Rectal smooth muscle tissue (tissue), 1 donor: Measurements from ENCODE around the gene CKS1B.
"Not testable (repeated sequence)": the region's sequence is repeated elsewhere in the genome, so short reads cannot be mapped to it uniquely, and the experiment has no call there.

Experiments used
- H3K27ac ChIP-seq: one replicate; pipeline ENCODE4 v1.7.0; 2013; ENCODE audit warnings: low read depth, low read length, inconsistent platforms
- H3K27me3 ChIP-seq: one replicate; pipeline ENCODE4 v1.7.0; 2013; ENCODE audit warnings: low read length; ENCODE audit not compliant: control insufficient read depth, insufficient read depth
- H3K36me3 ChIP-seq: one replicate; pipeline ENCODE4 v1.7.0; 2013; ENCODE audit warnings: low read length; ENCODE audit not compliant: control insufficient read depth, insufficient read depth
- H3K4me1 ChIP-seq: one replicate; pipeline ENCODE4 v1.7.0; 2013; ENCODE audit warnings: low read length; ENCODE audit not compliant: control insufficient read depth, insufficient read depth
- H3K4me3 ChIP-seq: one replicate; pipeline ENCODE4 v1.7.0; 2013; ENCODE audit warnings: low read length
- H3K9ac ChIP-seq: one replicate; pipeline ENCODE4 v1.7.0; 2013; ENCODE audit warnings: low read length

CKS1B gene

DNA sequence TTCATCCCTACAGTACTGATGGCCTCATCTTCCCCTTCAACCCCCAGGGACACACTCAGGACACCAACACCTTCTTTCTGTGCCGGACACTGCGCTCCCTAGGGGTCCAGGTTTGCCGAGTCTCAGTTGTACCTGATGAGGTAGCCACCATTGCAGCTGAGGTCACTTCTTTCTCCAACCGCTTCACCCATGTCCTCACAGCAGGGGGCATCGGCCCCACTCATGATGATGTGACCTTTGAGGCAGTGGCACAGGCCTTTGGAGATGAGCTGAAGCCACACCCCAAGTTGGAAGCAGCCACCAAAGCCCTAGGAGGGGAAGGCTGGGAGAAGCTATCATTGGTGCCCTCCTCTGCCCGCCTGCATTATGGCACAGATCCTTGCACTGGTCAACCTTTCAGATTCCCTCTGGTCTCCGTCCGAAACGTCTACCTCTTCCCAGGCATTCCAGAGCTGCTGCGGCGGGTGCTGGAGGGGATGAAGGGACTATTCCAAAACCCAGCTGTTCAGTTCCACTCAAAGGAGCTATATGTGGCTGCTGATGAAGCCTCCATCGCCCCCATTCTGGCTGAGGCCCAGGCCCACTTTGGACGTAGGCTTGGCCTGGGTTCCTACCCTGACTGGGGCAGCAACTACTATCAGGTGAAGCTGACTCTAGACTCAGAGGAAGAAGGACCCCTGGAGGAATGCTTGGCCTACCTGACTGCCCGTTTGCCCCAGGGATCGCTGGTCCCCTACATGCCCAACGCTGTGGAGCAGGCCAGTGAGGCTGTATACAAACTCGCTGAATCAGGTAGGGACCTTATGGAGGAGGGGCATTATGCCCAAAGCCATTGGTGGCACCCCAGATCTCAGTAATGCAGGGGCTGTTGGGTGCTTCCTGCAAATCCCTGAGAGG lies 13.8 kb downstream of the CKS1B start:
- Histone ChIP-seq H3K9ac (no peak overlapping the region), H3K4me3 (no peak overlapping the region), H3K36me3 (peaks cover 8% of the 10 kb centered on the region), H3K27ac (no peak overlapping the region), H3K27me3 (no peaks in the 10 kb centered on the region), H3K4me1 (peaks cover 4% of the 10 kb centered on the region)

DNA sequence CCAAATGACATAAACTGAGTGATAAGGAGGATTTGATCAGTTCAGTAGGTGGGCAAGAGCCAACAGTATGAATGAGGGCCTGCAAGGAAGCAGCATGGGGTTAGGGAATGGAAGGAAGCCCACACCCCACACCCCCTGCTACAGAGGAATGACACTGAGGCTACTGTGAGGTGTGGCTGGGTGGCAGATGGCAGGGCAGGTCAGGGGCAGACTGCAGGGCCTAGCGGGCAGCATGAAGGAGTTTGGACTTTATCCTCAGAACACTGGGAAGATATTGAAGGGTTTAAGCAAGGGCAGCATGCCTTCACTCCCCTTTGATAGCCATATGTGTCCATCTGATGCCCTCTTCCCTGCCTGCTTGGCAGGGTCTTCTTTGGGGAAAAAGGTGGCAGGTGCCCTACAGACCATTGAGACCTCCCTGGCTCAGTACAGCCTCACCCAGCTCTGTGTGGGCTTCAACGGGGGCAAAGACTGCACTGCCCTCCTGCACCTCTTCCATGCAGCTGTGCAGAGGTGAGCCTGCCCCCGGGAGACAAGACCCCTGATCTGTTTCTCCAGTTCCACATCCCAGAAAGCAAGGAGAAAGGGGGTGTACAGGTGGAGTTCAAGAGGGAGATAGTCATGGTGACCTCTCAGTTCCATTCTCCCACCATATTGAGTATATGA lies 14.8 kb downstream of the CKS1B start:
- Histone ChIP-seq H3K4me1 (no peaks in the 10 kb centered on the region), H3K36me3 (peaks cover 8% of the 10 kb centered on the region), H3K9ac (peak overlapping the region; percentile 29), H3K27me3 (no peaks in the 10 kb centered on the region), H3K4me3 (no peak overlapping the region), H3K27ac (no peak overlapping the region)

DNA sequence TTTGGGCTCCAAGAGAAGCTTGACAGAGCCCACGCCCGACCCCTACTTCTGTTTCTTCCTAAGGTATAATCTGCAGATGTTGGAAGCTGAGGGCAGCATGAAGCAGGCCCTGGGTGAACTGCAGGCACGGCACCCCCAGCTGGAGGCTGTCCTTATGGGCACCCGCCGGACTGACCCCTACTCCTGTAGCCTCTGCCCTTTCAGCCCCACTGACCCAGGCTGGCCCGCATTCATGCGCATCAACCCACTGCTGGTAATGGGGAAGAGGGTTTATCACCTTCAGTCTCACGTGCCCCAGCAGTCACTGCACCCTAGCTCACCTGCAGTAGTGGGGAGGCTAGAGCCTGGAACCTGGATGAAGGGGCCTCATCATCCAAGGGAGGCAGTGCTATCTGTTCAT lies 15.8 kb downstream of the CKS1B start:
- no peak overlapping the region for H3K4me3 ChIP-seq
- H3K4me1 ChIP-seq, result no peaks in the 10 kb centered on the region
- peaks cover 8% of the 10 kb centered on the region for H3K36me3 ChIP-seq
- no peaks in the 10 kb centered on the region for H3K27me3 ChIP-seq
- no peak overlapping the region for H3K9ac ChIP-seq
- H3K27ac ChIP-seq, result no peak overlapping the region

DNA sequence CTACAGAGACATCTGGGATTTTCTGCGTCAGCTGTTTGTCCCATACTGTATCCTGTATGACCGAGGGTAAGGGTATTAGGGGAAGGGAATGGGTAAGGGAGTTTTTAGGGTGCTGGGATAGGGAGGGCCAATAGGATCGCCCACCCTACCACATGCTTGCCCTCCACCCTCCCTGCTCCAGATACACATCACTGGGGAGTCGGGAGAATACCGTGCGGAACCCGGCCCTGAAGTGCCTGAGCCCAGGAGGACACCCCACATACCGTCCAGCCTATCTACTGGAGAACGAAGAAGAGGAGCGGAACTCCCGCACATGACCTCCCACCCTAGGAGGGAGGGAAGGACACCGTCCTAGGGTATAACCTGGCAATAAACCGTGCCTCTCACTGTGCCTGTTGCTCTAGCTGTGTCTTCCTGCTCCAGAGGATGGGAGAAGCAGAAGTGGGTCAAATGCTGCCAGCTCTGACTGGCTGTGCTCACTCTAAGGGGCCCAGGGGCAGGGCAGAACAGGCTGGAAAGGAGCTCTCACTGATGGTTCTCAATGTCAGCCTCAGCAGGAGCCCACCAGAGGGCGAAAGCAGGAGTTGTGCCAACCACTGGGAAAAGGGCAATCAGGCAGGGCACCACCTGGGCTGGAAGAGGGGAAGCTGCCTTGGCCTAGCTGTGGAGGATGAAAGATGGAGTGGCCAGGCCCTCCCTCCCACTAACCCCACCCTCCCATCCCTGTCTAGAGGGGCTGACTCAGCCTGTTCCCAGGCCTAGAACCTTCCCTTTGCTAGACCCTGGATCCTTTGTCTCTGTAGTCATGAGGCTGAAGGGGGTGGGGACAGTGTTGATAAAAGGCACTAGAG lies 18.5 kb downstream of the CKS1B start:
- H3K4me3 ChIP-seq, result no peak overlapping the region
- H3K27me3 ChIP-seq, result no peaks in the 10 kb centered on the region
- H3K9ac ChIP-seq, result no peak overlapping the region
- H3K4me1 ChIP-seq, result no peaks in the 10 kb centered on the region
- H3K36me3 ChIP-seq, result peaks cover 6% of the 10 kb centered on the region
- H3K27ac ChIP-seq, result no peak overlapping the region

DNA sequence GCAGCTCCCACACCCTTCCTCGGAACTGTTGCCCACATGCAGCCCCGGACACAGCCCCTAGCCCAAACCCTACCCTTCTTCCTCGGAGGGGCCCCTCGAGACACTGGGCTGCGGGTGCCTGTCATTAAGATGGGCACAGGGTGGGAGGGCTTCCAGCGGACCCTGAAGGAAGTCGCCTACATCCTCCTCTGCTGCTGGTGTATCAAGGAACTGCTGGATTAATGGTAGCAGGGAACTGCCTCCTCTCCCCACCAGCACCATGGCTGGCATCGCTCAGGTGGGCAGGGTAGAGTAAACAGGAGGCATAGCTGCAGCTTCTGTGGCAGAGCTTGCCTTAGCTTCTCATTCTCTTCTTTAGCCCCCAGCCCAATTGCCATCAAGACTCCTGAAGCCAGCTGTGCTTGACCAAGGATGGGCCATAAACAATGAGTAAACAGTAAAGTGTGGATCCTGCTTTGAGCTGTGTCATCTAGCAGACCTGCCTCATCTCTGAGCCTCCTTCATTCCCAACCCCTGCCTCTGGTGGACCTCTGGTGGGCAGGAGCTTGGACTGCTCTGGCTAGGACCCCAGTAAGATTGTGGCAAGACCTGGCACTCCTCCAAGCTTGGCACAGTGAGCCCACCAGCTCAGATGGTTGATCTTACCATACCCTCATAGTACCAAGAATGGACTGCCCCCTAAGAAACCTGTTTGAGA lies 19.2 kb downstream of the CKS1B start, which contains the start of gene LENEP:
Gene LENEP, plus strand, starts transcription at position 15 of the 697 bp plus-strand sequence. Its CDS starts 22 bp downstream, at position 37.
- Histone ChIP-seq H3K4me1 (no peaks in the 10 kb centered on the region), H3K9ac (no peak within 1 kb of the TSS), H3K27me3 (no peaks in the 10 kb centered on the region), H3K4me3 (no peak within 1 kb of the TSS), H3K27ac (no peak within 1 kb of the TSS), H3K36me3 (peaks cover 4% of the 10 kb centered on the region)

DNA sequence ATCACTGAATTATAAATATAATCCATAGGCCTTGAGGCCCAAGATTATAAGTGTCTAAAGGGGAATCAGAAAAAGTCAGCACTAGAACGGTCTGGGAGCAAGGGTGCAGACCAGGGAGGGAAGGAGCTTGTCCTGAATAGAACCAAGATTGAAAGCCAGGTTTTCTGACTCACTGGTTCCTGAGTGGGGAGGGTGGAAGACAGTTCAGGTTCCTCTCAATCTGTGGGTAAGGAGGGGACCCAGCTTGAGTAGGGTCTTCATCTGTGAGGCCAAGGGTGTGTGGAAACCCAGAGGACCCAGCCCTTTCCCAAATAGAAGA lies 19.7 kb downstream of the CKS1B start:
- Histone ChIP-seq H3K27me3 (no peaks in the 10 kb centered on the region), H3K4me1 (peaks cover 4% of the 10 kb centered on the region), H3K36me3 (peaks cover 4% of the 10 kb centered on the region), H3K9ac (no peak overlapping the region), H3K4me3 (no peak overlapping the region), H3K27ac (no peak overlapping the region)

DNA sequence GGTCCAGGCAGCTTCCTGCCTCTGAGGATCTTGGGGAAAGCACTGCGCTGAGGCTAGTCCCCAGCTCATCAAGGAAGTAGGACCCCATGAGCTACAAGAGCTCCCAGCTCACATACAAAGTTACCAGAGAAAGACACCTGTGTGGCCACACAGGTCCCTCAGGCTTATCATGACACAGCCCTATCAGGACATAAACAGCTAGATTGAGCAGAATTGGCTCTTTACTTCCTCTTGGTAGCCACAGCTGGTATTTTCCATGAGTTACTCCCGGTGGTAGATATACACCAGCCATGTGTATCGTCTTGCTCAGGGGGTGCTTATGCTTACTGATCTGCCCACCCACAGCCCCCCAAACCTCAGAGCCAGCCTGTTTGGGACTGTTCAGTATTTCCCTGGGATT lies 20.1 kb downstream of the CKS1B start:
- Histone ChIP-seq H3K9ac (no peak overlapping the region), H3K27me3 (no peaks in the 10 kb centered on the region), H3K27ac (no peak overlapping the region), H3K4me3 (no peak overlapping the region), H3K4me1 (peaks cover 5% of the 10 kb centered on the region), H3K36me3 (peaks cover 4% of the 10 kb centered on the region)

DNA sequence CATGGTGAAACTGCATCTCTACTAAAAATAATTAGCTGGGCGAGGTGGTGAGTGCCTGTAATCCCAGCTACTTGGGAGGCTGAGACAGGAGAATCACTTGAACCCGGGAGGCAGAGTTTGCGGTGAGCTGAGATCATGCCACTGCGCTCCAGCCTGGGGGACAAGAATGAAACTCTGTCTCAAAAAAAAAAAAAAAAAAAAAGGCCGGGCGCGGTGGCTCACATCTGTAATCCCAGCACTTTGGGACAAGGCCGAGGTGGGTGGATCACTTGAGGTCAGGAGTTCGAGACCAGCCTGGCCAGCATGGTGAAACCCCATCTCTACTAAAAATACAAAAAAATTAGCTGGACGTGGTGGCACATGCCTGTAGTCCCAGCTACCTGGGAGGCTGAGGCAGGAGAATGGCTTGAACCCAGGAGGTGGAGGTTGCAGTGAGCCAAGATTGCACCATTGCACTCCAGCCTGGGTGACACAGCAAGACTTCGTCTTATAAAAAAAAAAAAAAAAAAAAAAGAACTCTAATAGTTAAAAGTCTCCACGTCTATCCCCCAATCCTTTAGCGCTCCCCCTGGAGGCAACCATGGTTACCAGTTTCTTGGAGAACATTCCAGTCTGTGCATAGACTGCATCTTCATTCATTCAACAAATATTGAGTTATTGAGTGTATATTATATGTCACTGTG lies 21.0 kb downstream of the CKS1B start:
- not testable (repeated sequence) for H3K9ac ChIP-seq, H3K4me3 ChIP-seq, H3K27me3 ChIP-seq, H3K27ac ChIP-seq, H3K4me1 ChIP-seq, H3K36me3 ChIP-seq

DNA sequence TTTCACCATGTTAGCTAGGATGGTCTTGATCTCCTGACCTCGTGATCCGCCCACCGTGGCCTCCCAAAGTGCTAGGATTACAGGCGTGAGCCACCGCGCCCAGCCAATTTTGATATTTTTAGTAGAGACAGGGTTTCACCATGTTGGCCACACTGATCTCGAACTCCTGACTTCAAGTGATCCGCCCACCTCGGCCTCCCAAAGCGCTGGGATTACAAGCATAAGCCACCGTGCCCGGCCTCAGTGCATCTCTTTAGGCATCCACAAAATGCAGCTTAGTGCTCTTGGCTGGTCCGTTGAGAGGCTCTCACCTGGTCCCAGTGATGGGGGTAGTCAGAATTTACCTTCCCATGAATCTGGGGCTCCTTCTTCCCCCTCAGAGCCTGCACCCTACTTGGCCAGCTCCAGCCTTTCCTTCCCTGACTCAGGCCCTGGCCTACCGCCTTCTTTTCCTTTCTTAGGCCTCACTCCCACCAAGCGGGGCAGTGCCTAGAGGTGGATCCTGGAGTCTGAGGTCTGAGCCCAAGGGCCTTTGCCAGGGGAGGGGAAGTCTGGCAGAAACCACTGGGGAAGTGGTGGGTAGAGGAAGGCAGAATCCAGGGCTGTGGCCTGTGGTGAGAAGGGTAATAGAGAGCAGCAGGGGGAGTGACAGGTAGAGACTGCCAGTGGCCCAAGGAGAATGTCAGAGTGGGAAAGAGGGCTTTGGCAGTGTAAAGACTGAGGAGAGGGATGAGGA lies 22.7 kb downstream of the CKS1B start:
- Histone ChIP-seq H3K4me1 (peaks cover 8% of the 10 kb centered on the region), H3K9ac (peak overlapping the region; percentile 16), H3K36me3 (no peaks in the 10 kb centered on the region), H3K4me3 (no peak overlapping the region), H3K27ac (no peak overlapping the region), H3K27me3 (no peaks in the 10 kb centered on the region)

DNA sequence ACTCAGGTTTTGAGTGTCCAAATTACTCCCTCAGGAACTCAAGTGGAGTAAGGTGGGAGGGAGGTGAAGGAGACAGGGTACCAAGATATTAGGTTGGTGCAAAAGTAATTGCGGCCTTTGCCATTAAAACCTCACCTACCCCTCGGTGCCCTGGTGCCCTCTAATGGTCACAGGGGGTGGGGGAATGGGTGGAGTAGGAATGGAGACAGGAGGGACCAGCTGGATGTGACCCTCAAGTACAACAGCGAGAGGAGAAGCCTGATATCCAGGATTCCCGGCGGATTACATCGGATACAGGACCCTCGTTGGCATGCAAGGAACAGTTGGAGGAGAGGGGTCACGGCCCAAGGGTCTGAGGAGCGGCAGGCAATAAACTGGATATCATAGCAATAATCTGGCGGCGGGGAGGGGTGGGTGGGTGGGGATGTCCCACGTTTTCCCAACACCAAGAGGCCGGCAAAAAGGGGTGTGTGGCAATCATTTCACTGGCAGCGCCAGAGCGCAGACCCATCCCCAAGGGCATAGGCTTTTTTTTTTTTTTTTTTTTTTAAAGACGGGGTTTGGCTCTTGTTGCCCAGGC lies 23.8 kb downstream of the CKS1B start:
- Histone ChIP-seq H3K9ac (no peak overlapping the region), H3K27me3 (no peaks in the 10 kb centered on the region), H3K4me1 (peaks cover 8% of the 10 kb centered on the region), H3K27ac (peak overlapping the region; percentile 96), H3K36me3 (no peaks in the 10 kb centered on the region), H3K4me3 (no peak overlapping the region)
